Upper lobe of left lung (tissue), 6 donors: ENCODE data around the gene YIPF6. TPM values are rescaled to one million over a fixed set of nuclear protein-coding genes. Genes with fewer than 3 reads are reported as not detected.

ENCODE experiments used
- ATAC-seq, 2 donors: fragments of 200-7000 bp; cut with Tn5 transposase; one replicate each; pipeline ENCODE4 v1.9.1; 2022; ENCODE audit warnings: mild to moderate bottlenecking in 2 of 2, moderate library complexity in 2 of 2; ENCODE audit not compliant: low FRiP score in 2 of 2
- DNase-seq, 2 donors: peaks; one replicate each; pipeline ENCODE4 v3.0.0-alpha.2; 2019 to 2020
- H3K27ac ChIP-seq, 4 donors: fragments of 200-600 bp; sonication (generic); one replicate each; pipeline ENCODE4 v1.5.1; 2016 to 2019
- H3K27me3 ChIP-seq, 4 donors: fragments of 200-600 bp; sonication (generic); one replicate each; pipeline ENCODE4 v1.5.1; 2017 to 2019
- H3K36me3 ChIP-seq, 4 donors: fragments of 200-600 bp; sonication (generic); one replicate each; pipeline ENCODE4 v1.5.1; 2016 to 2019
- H3K4me1 ChIP-seq, 4 donors: fragments of 200-600 bp; sonication (generic); one replicate each; pipeline ENCODE4 v1.5.1; 2018 to 2019
- H3K4me3 ChIP-seq, 4 donors: fragments of 200-600 bp; sonication (generic); one replicate each; pipeline ENCODE4 v1.5.1; 2017 to 2019; ENCODE audit warnings: mild to moderate bottlenecking in 2 of 4, moderate library complexity in 1 of 4
- H3K9me3 ChIP-seq, 4 donors: fragments of 200-600 bp; sonication (generic); one replicate each; pipeline ENCODE4 v1.5.1; 2018 to 2019
- CTCF ChIP-seq, 6 experiments: fragments of 450-650 bp in 4 of 6; fragments of 200-600 bp in 2 of 6; sonication (generic) in 2 of 6; IDR thresholded peaks; one replicate each; pipeline ENCODE4 v1.5.1; 2016 to 2019; ENCODE audit warnings: antibody characterized with exemption in 6 of 6
- EP300 ChIP-seq, 4 donors: sonication (generic); formaldehyde crosslinking; IDR thresholded peaks; one replicate each; pipeline ENCODE4 v1.5.1; 2017; ENCODE audit warnings: antibody characterized with exemption in 4 of 4, control low read depth in 2 of 4
- POLR2A ChIP-seq, 4 donors: fragments of 450-650 bp; IDR thresholded peaks; one replicate each; pipeline ENCODE4 v1.5.1; 2016 to 2017; ENCODE audit warnings: antibody characterized with exemption in 4 of 4, mild to moderate bottlenecking in 2 of 4
- POLR2AphosphoS5 ChIP-seq, 2 donors: sonication (generic); formaldehyde crosslinking; IDR thresholded peaks; one replicate each; pipeline ENCODE4 v1.5.1; 2017; ENCODE audit warnings: antibody characterized with exemption in 2 of 2
- WGBS, 2 donors: methylation state at CpG; one replicate each; pipeline ENCODE4 v1.1.5; 2017 to 2018; 5-methylcytosine and 5-hydroxymethylcytosine counted together
- total RNA-seq, 6 donors: library from RNA; depleted of rRNA in 4 of 6; stranded (reverse); fragments of >200 nt in 4 of 6; gene quantifications; one replicate each; pipeline versions ENCODE4 v1.1.0 to v1.2.1, GENCODE V29; 2016 to 2021
- donor health status: DM: no; HTN: no; CAD: no; lungs with moderate emphysema.
- donor health status: DM: no; HTN: yes; CAD: no; lungs with severe emphysema.

Gene YIPF6
- total RNA-seq, 6 donors from 2014 or later, result 15.7 to 43.0 (median 32.6) TPM

- Histone ChIP-seq H3K36me3 (no peaks in the 10 kb centered on the region), H3K27me3 (no peaks in the 10 kb centered on the region), H3K27ac (peak overlapping the region in 2 of 4 donors; percentile 4 to 7), H3K4me3 (no peak overlapping the region), H3K9me3 (no peaks in the 10 kb centered on the region), H3K4me1 (peaks cover 0 to 3% (median 0%) of the 10 kb centered on the region in 4 donors)
- no peak for TF ChIP-seq CTCF (IDR thresholded peaks at IDR 0.05)
- no peak for TF ChIP-seq POLR2AphosphoS5 (IDR thresholded peaks at IDR 0.05)
- no peak for TF ChIP-seq EP300 (IDR thresholded peaks at IDR 0.05)
- TF ChIP-seq POLR2A (IDR thresholded peaks at IDR 0.05), result no peak
- DNase-seq, result no peak
- no peak for ATAC-seq
- WGBS, 2 donors, result 33 to 40% methylated on average over 6 of the region's 6 CpGs
Measured at GRCh38 chrX:68461093-68461492, 37.8 kb upstream of the YIPF6 start.

- Histone ChIP-seq H3K4me3 (no peak overlapping the region), H3K27me3 (no peaks in the 10 kb centered on the region), H3K4me1 (peaks cover 0 to 3% (median 0%) of the 10 kb centered on the region in 4 donors), H3K36me3 (no peaks in the 10 kb centered on the region), H3K27ac (peak overlapping the region in 1 of 4 donors; percentile 7), H3K9me3 (no peaks in the 10 kb centered on the region)
- TF ChIP-seq EP300 (IDR thresholded peaks at IDR 0.05) (no peak), CTCF (IDR thresholded peaks at IDR 0.05) (no peak), POLR2AphosphoS5 (IDR thresholded peaks at IDR 0.05) (no peak), POLR2A (IDR thresholded peaks at IDR 0.05) (no peak)
- DNase-seq (no peak), ATAC-seq (no peak)
Measured at GRCh38 chrX:68461576-68461975, 37.3 kb upstream of the YIPF6 start.

- Histone ChIP-seq H3K4me1 (peaks cover 0 to 3% (median 0%) of the 10 kb centered on the region in 4 donors), H3K4me3 (no peak overlapping the region), H3K36me3 (no peaks in the 10 kb centered on the region), H3K27me3 (no peaks in the 10 kb centered on the region), H3K27ac (no peak overlapping the region), H3K9me3 (no peaks in the 10 kb centered on the region)
- TF ChIP-seq POLR2A (IDR thresholded peaks at IDR 0.05) (no peak), EP300 (IDR thresholded peaks at IDR 0.05) (no peak), CTCF (IDR thresholded peaks at IDR 0.05) (no peak), POLR2AphosphoS5 (IDR thresholded peaks at IDR 0.05) (no peak)
- no peak for DNase-seq
- ATAC-seq, result no peak
- 65 to 74% methylated on average over 8 of the region's 8 CpGs for WGBS, 2 donors
Measured at GRCh38 chrX:68462197-68462596, 36.7 kb upstream of the YIPF6 start.

GRCh38 chrX:68462653-68463052 is 36.2 kb upstream of the YIPF6 start:
- H3K27ac ChIP-seq, result no peak overlapping the region
- H3K4me3 ChIP-seq, result no peak overlapping the region
- ATAC-seq, result peak in 1 of 2 donors; percentile 52
- no peak for DNase-seq
- no peaks in the 10 kb centered on the region for H3K27me3 ChIP-seq
- 34 to 36% methylated on average over 6 to 8 of the region's 8 CpGs for WGBS, 2 donors
- TF ChIP-seq CTCF (IDR thresholded peaks at IDR 0.05) (peak; percentile 28 to 67 (median 52)), POLR2A (IDR thresholded peaks at IDR 0.05) (no peak)
- no peaks in the 10 kb centered on the region for H3K9me3 ChIP-seq
- H3K4me1 ChIP-seq, result peaks cover 0 to 3% (median 0%) of the 10 kb centered on the region in 4 donors
- no peaks in the 10 kb centered on the region for H3K36me3 ChIP-seq

- Histone ChIP-seq H3K9me3 (no peaks in the 10 kb centered on the region), H3K4me1 (peaks cover 0 to 3% (median 0%) of the 10 kb centered on the region in 4 donors), H3K4me3 (no peak overlapping the region), H3K27me3 (no peaks in the 10 kb centered on the region), H3K36me3 (no peaks in the 10 kb centered on the region), H3K27ac (no peak overlapping the region)
- WGBS, 2 donors, result 89 to 100% methylated on average over 1 of the region's 1 CpG
- TF ChIP-seq POLR2AphosphoS5 (IDR thresholded peaks at IDR 0.05) (no peak), POLR2A (IDR thresholded peaks at IDR 0.05) (no peak), CTCF (IDR thresholded peaks at IDR 0.05) (no peak), EP300 (IDR thresholded peaks at IDR 0.05) (no peak)
- DNase-seq (no peak), ATAC-seq (no peak)
Measured at GRCh38 chrX:68463880-68464279, 35.0 kb upstream of the YIPF6 start.
